ENCODE measurements around the gene KITLG. TPM values are rescaled to one million over a fixed set of nuclear protein-coding genes. Genes with fewer than 3 reads are reported as not detected.

Gene KITLG
- total RNA-seq, 1 experiment from 2014 or later: 14.9 TPM

GRCh38 chr12:88496429-88496828, 83.8 kb downstream of the KITLG start:
- peaks cover 39% of the 10 kb centered on the region for H3K4me1 ChIP-seq (ENCODE audit: insufficient read depth, low read length)
- H3K79me2 ChIP-seq (ENCODE audit: low read length): no peaks in the 10 kb centered on the region
- ChIA-PET CTCF (no interaction called here), POLR2A (ENCODE audit: unreplicated experiment) (no interaction called here)
- intact Hi-C loops (cut with micrococcal nuclease): no loop called here
- BruUV-seq (replicated peaks): no TSS peak
- H3K9me2 ChIP-seq (replicated peaks; ENCODE audit: low read length): no peaks in the 10 kb centered on the region
- TF ChIP-seq CTCF (conservative IDR thresholded peaks at IDR 0.05; ENCODE audit: low read depth, low read length): no peak
- TF ChIP-seq EZH2phosphoT487 (IDR thresholded peaks at IDR 0.05; ENCODE audit: borderline replicate concordance, low read length): no peak
- H3K36me3 ChIP-seq (ENCODE audit: low read depth, low read length): 0 out of 2 replicates have a peak, but pooled peaks cover 3% of the 10 kb centered on the region
- H3K9me3 ChIP-seq (ENCODE audit: low read length): no peaks in the 10 kb centered on the region
- ATAC-seq: no peak
- no peaks in the 10 kb centered on the region for H3K27me3 ChIP-seq (ENCODE audit: low read length)
- no peak overlapping the region for H3K4me3 ChIP-seq (ENCODE audit: low read length)
- peak overlapping the region; percentile 25; the same call in 1 of the 2 replicates for H3K27ac ChIP-seq (ENCODE audit: low read length)
- H3F3A ChIP-seq (ENCODE audit: low read length, unreplicated experiment): no peaks in the 10 kb centered on the region
- H3K4me2 ChIP-seq (ENCODE audit: low read length): no peak overlapping the region
- H4K20me1 ChIP-seq (ENCODE audit: low read length): no peaks in the 10 kb centered on the region
- no peak overlapping the region for H2AFZ ChIP-seq (ENCODE audit: low read length)
- DNase-seq: no peak
- H3K9ac ChIP-seq (ENCODE audit: low read length): no peak overlapping the region

GRCh38 chr12:88495031-88495430, 85.2 kb downstream of the KITLG start:
- no peak overlapping the region for H3K4me2 ChIP-seq (ENCODE audit: low read length)
- CTCF ChIA-PET: no interaction called here
- intact Hi-C loops (cut with micrococcal nuclease): no loop called here

GRCh38 chr12:88494520-88494919, 85.8 kb downstream of the KITLG start:
- Histone ChIP-seq H3K9me2 (replicated peaks; ENCODE audit: low read length) (no peaks in the 10 kb centered on the region), H3F3A (ENCODE audit: low read length, unreplicated experiment) (no peaks in the 10 kb centered on the region), H2AFZ (ENCODE audit: low read length) (no peak overlapping the region), H3K27ac (ENCODE audit: low read length) (peak overlapping the region; percentile 61; the same call in 1 of the 2 replicates), H3K27me3 (ENCODE audit: low read length) (no peaks in the 10 kb centered on the region), H3K79me2 (ENCODE audit: low read length) (no peaks in the 10 kb centered on the region), H4K20me1 (ENCODE audit: low read length) (no peaks in the 10 kb centered on the region), H3K9ac (ENCODE audit: low read length) (no peak overlapping the region), H3K4me3 (ENCODE audit: low read length) (no peak overlapping the region), H3K36me3 (ENCODE audit: low read depth, low read length) (0 out of 2 replicates have a peak, but pooled peaks cover 3% of the 10 kb centered on the region), H3K9me3 (ENCODE audit: low read length) (no peaks in the 10 kb centered on the region), H3K4me1 (ENCODE audit: insufficient read depth, low read length) (peaks cover 40% of the 10 kb centered on the region), H3K4me2 (ENCODE audit: low read length) (no peak overlapping the region)
- no TSS peak for BruUV-seq (replicated peaks)
- TF ChIP-seq CTCF (conservative IDR thresholded peaks at IDR 0.05; ENCODE audit: low read depth, low read length) (no peak), EZH2phosphoT487 (IDR thresholded peaks at IDR 0.05; ENCODE audit: borderline replicate concordance, low read length) (no peak), EZH2 (IDR thresholded peaks at IDR 0.05; ENCODE audit: low read length, unreplicated experiment) (no peak)
- ChIA-PET POLR2A (ENCODE audit: unreplicated experiment) (no interaction called here), CTCF (no interaction called here)
- DNase-seq: no peak
- intact Hi-C loops (cut with micrococcal nuclease): loop anchor here (5.0 kb wide), 2 partner anchors 92 to 247 kb away; no protein-coding TSS in a partner anchor
- ATAC-seq: no peak

More at GRCh38 chr12:88495031-88495430, 85.2 kb downstream of the KITLG start:
- Histone ChIP-seq H4K20me1 (ENCODE audit: low read length) (no peaks in the 10 kb centered on the region), H3K9ac (ENCODE audit: low read length) (no peak overlapping the region), H3K27me3 (ENCODE audit: low read length) (no peaks in the 10 kb centered on the region), H3K36me3 (ENCODE audit: low read depth, low read length) (0 out of 2 replicates have a peak, but pooled peaks cover 3% of the 10 kb centered on the region), H2AFZ (ENCODE audit: low read length) (no peak overlapping the region), H3F3A (ENCODE audit: low read length, unreplicated experiment) (no peaks in the 10 kb centered on the region), H3K4me1 (ENCODE audit: insufficient read depth, low read length) (peaks cover 40% of the 10 kb centered on the region), H3K9me2 (replicated peaks; ENCODE audit: low read length) (no peaks in the 10 kb centered on the region), H3K79me2 (ENCODE audit: low read length) (no peaks in the 10 kb centered on the region), H3K9me3 (ENCODE audit: low read length) (no peaks in the 10 kb centered on the region), H3K27ac (ENCODE audit: low read length) (no peak overlapping the region), H3K4me3 (ENCODE audit: low read length) (no peak overlapping the region)
- TF ChIP-seq EZH2phosphoT487 (IDR thresholded peaks at IDR 0.05; ENCODE audit: borderline replicate concordance, low read length) (no peak), CTCF (conservative IDR thresholded peaks at IDR 0.05; ENCODE audit: low read depth, low read length) (no peak), EZH2 (IDR thresholded peaks at IDR 0.05; ENCODE audit: low read length, unreplicated experiment) (no peak)
- DNase-seq: no peak
- no peak for ATAC-seq
- no TSS peak for BruUV-seq (replicated peaks)
- POLR2A ChIA-PET (ENCODE audit: unreplicated experiment): no interaction called here

All from PC-3 (cell line).